Naive thymus-derived CD8-positive, alpha-beta T cell (primary cell): Measurements from ENCODE around the gene CCNY. TPM values are rescaled to one million over a fixed set of nuclear protein-coding genes. Genes with fewer than 3 reads are reported as not detected.
A peak's percentile ranks its signal among the peaks of the same experiment; 100 is the strongest.
"Not testable (repeated sequence)": the region's sequence is repeated elsewhere in the genome, so short reads cannot be mapped to it uniquely, and the experiment has no call there.

Source experiments
- ATAC-seq, 2 donors: fragments of 150-1000 bp; cut with Tn5 transposase in 1 of 2; sonication (Bioruptor Pico), chemical (Tn5 transposase) in 1 of 2; 1 replicate in 1 of 2; 2 replicates in 1 of 2; pipeline ENCODE4 v1.10.0; 2021; ENCODE audit warnings: mild to moderate bottlenecking in 2 of 2, moderate library complexity in 2 of 2
- POLR2A ChIA-PET: fragments of 350-600 bp; sonication (Branson Sonifier 250); formaldehyde crosslinking; loops from one replicate; lab custom pipeline; 2021; ENCODE audit warnings: antibody characterized with exemption; lab: Charles Lee
- DNase-seq, 10 donors: peaks; one replicate each; pipeline versions ENCODE4 v3.0.0 to v3.0.0-alpha.2; 2020 to 2022
- H3K27ac Mint-ChIP-seq, 10 donors: one replicate each; pipeline ENCODE4 v1.8.0; 2020 to 2022; ENCODE audit warnings: mild to moderate bottlenecking in 10 of 10, mixed read lengths in 10 of 10, moderate library complexity in 4 of 10, inconsistent platforms in 1 of 10
- H3K27me3 Mint-ChIP-seq, 5 donors: one replicate each; pipeline ENCODE4 v1.8.0; 2021 to 2022; ENCODE audit warnings: mixed read lengths in 5 of 5
- H3K36me3 Mint-ChIP-seq, 3 donors: one replicate each; pipeline ENCODE4 v1.8.0; 2020 to 2022; ENCODE audit warnings: mixed read lengths in 3 of 3, mild to moderate bottlenecking in 2 of 3, inconsistent platforms in 1 of 3
- H3K4me1 Mint-ChIP-seq, 4 donors: one replicate each; pipeline ENCODE4 v1.8.0; 2021 to 2022; ENCODE audit warnings: mixed read lengths in 4 of 4
- H3K4me3 Mint-ChIP-seq, 10 donors: one replicate each; pipeline ENCODE4 v1.8.0; 2020 to 2022; ENCODE audit warnings: mild to moderate bottlenecking in 10 of 10, mixed read lengths in 10 of 10, moderate library complexity in 6 of 10, inconsistent platforms in 1 of 10
- H3K9me3 Mint-ChIP-seq, 9 donors: one replicate each; pipeline ENCODE4 v1.8.0; 2020 to 2022; ENCODE audit warnings: mixed read lengths in 9 of 9, mild to moderate bottlenecking in 3 of 9, inconsistent platforms in 1 of 9, moderate library complexity in 1 of 9
- polyA plus RNA-seq, 3 donors: library from polyadenylated mRNA; unstranded; fragments of 300-500 nt; fragmentation: Illumina TruSeq; gene quantifications; one replicate each; pipeline ENCODE4 v1.2.3, GENCODE V29; 2021
- total RNA-seq, 8 experiments: library from RNA in 2 of 8; stranded (reverse) in 2 of 8; gene quantifications; one replicate each; pipeline ENCODE4 v1.2.3 and lab custom pipeline; 2021 to 2026

The CCNY gene
- total and polyA plus RNA-seq, 5 experiments from 2014 or later = 11.0 to 78.6 (median 25.5) TPM

- POLR2A ChIA-PET = no interaction called here
- H3K27me3 Mint-ChIP-seq = no peaks in the 10 kb centered on the region
- H3K36me3 Mint-ChIP-seq = no peaks in the 10 kb centered on the region
- no peak overlapping the region for H3K4me3 Mint-ChIP-seq
- peaks cover 41 to 51% (median 45%) of the 10 kb centered on the region in 4 donors for H3K4me1 Mint-ChIP-seq
- H3K9me3 Mint-ChIP-seq = no peaks in the 10 kb centered on the region
- ATAC-seq = no peak
- peak overlapping the region in 4 of 10 donors; percentile 2 to 69 (median 45) for H3K27ac Mint-ChIP-seq
- no peak for DNase-seq
Measured at GRCh38 chr10:35417795-35418194, 81.5 kb downstream of the CCNY start.

GRCh38 chr10:35418580-35418979, 82.3 kb downstream of the CCNY start:
- Mint-ChIP-seq H3K4me3 (peak overlapping the region in 2 of 10 donors; percentile 10 to 28), H3K27ac (peak overlapping the region in 3 of 10 donors; percentile 35 to 73 (median 35)), H3K4me1 (peaks cover 44 to 51% (median 45%) of the 10 kb centered on the region in 4 donors)
- H3K36me3 Mint-ChIP-seq, H3K27me3 Mint-ChIP-seq, H3K9me3 Mint-ChIP-seq, DNase-seq, POLR2A ChIA-PET, ATAC-seq: not testable (repeated sequence)

GRCh38 chr10:35420044-35420443, 83.7 kb downstream of the CCNY start:
- peak overlapping the region in 3 of 10 donors; percentile 17 to 73 (median 20) for H3K27ac Mint-ChIP-seq
- POLR2A ChIA-PET = no interaction called here
- peaks cover 47 to 54% (median 51%) of the 10 kb centered on the region in 4 donors for H3K4me1 Mint-ChIP-seq

GRCh38 chr10:35420827-35421552, 84.7 kb downstream of the CCNY start:
- peaks cover 0 to 12% (median 0%) of the 10 kb centered on the region in 3 donors for H3K36me3 Mint-ChIP-seq
- H3K27me3 Mint-ChIP-seq = no peaks in the 10 kb centered on the region
- H3K4me3 Mint-ChIP-seq = peak overlapping the region in 1 of 10 donors; percentile 34
- DNase-seq (no peak), ATAC-seq (no peak)
- peak overlapping the region in 2 of 10 donors; percentile 22 to 47 for H3K27ac Mint-ChIP-seq
- H3K4me1 Mint-ChIP-seq = peaks cover 44 to 64% (median 61%) of the 10 kb centered on the region in 4 donors
- no peaks in the 10 kb centered on the region for H3K9me3 Mint-ChIP-seq
- POLR2A ChIA-PET = no interaction called here

More at GRCh38 chr10:35420044-35420443, 83.7 kb downstream of the CCNY start:
- no peaks in the 10 kb centered on the region for H3K27me3 Mint-ChIP-seq
- H3K4me3 Mint-ChIP-seq = no peak overlapping the region
- peaks cover 0 to 11% (median 0%) of the 10 kb centered on the region in 3 donors for H3K36me3 Mint-ChIP-seq
- ATAC-seq (no peak), DNase-seq (no peak)
- no peaks in the 10 kb centered on the region for H3K9me3 Mint-ChIP-seq

GRCh38 chr10:35421553-35422178, 85.4 kb downstream of the CCNY start:
- peaks cover 0 to 14% (median 0%) of the 10 kb centered on the region in 3 donors for H3K36me3 Mint-ChIP-seq
- peak overlapping the region in 2 of 10 donors; percentile 7 to 47 for H3K27ac Mint-ChIP-seq
- no peaks in the 10 kb centered on the region for H3K27me3 Mint-ChIP-seq
- peak overlapping the region in 1 of 10 donors; percentile 34 for H3K4me3 Mint-ChIP-seq
- ATAC-seq (no peak), DNase-seq (no peak)
- no peaks in the 10 kb centered on the region for H3K9me3 Mint-ChIP-seq
- H3K4me1 Mint-ChIP-seq = peaks cover 44 to 71% (median 66%) of the 10 kb centered on the region in 4 donors
- POLR2A ChIA-PET = no interaction called here

- peaks cover 46 to 76% (median 72%) of the 10 kb centered on the region in 4 donors for H3K4me1 Mint-ChIP-seq
- DNase-seq (no peak), ATAC-seq (no peak)
- peak overlapping the region in 2 of 10 donors; percentile 24 to 76 for H3K27ac Mint-ChIP-seq
- H3K27me3 Mint-ChIP-seq = no peaks in the 10 kb centered on the region
- H3K9me3 Mint-ChIP-seq = no peaks in the 10 kb centered on the region
- H3K36me3 Mint-ChIP-seq = peaks cover 0 to 14% (median 0%) of the 10 kb centered on the region in 3 donors
- no peak overlapping the region for H3K4me3 Mint-ChIP-seq
- POLR2A ChIA-PET = no interaction called here
Measured at GRCh38 chr10:35422228-35422627, 85.9 kb downstream of the CCNY start.

- peaks cover 50 to 81% (median 77%) of the 10 kb centered on the region in 4 donors for H3K4me1 Mint-ChIP-seq
- no peak for ATAC-seq
- POLR2A ChIA-PET = no interaction called here
Measured at GRCh38 chr10:35423505-35424306, 87.4 kb downstream of the CCNY start.

GRCh38 chr10:35424680-35425285, 88.5 kb downstream of the CCNY start:
- H3K9me3 Mint-ChIP-seq = peaks cover 0 to 4% (median 0%) of the 10 kb centered on the region in 9 donors
- H3K4me1 Mint-ChIP-seq = peaks cover 46 to 75% (median 70%) of the 10 kb centered on the region in 4 donors

More at GRCh38 chr10:35423505-35424306, 87.4 kb downstream of the CCNY start:
- Mint-ChIP-seq H3K4me3 (no peak overlapping the region), H3K27ac (peak overlapping the region in 2 of 10 donors; percentile 47 to 75), H3K9me3 (peaks cover 0 to 4% (median 0%) of the 10 kb centered on the region in 9 donors), H3K27me3 (no peaks in the 10 kb centered on the region), H3K36me3 (peaks cover 6 to 14% (median 8%) of the 10 kb centered on the region in 3 donors)
- no peak for DNase-seq

GRCh38 chr10:35425595-35425994, 89.3 kb downstream of the CCNY start:
- Mint-ChIP-seq H3K9me3 (peaks cover 0 to 4% (median 0%) of the 10 kb centered on the region in 9 donors), H3K27ac (peak overlapping the region in 6 of 10 donors; percentile 4 to 76 (median 49))
- POLR2A ChIA-PET = no interaction called here

More at GRCh38 chr10:35424680-35425285, 88.5 kb downstream of the CCNY start:
- POLR2A ChIA-PET = no interaction called here
- ATAC-seq = no peak
- Mint-ChIP-seq H3K27ac (peak overlapping the region in 5 of 10 donors; percentile 6 to 58 (median 40)), H3K27me3 (no peaks in the 10 kb centered on the region), H3K4me3 (no peak overlapping the region), H3K36me3 (peaks cover 6 to 14% (median 8%) of the 10 kb centered on the region in 3 donors)
- DNase-seq = no peak

GRCh38 chr10:35426657-35427056, 90.3 kb downstream of the CCNY start:
- Mint-ChIP-seq H3K27me3 (no peaks in the 10 kb centered on the region), H3K9me3 (peaks cover 0 to 4% (median 0%) of the 10 kb centered on the region in 9 donors), H3K27ac (peak overlapping the region in 5 of 10 donors; percentile 3 to 69 (median 53)), H3K4me1 (peaks cover 39 to 64% (median 59%) of the 10 kb centered on the region in 4 donors), H3K4me3 (no peak overlapping the region), H3K36me3 (peaks cover 6 to 17% (median 8%) of the 10 kb centered on the region in 3 donors)
- DNase-seq (no peak), ATAC-seq (no peak)
- POLR2A ChIA-PET = no interaction called here

More at GRCh38 chr10:35425595-35425994, 89.3 kb downstream of the CCNY start:
- no peak for ATAC-seq
- Mint-ChIP-seq H3K4me3 (no peak overlapping the region), H3K36me3 (peaks cover 6 to 14% (median 8%) of the 10 kb centered on the region in 3 donors), H3K4me1 (peaks cover 43 to 70% (median 64%) of the 10 kb centered on the region in 4 donors), H3K27me3 (no peaks in the 10 kb centered on the region)
- no peak for DNase-seq

GRCh38 chr10:35427543-35427942, 91.2 kb downstream of the CCNY start:
- DNase-seq (no peak), ATAC-seq (no peak)
- peak overlapping the region in 1 of 10 donors; percentile 18 for H3K4me3 Mint-ChIP-seq
- H3K27ac Mint-ChIP-seq = peak overlapping the region in 4 of 10 donors; percentile 5 to 69 (median 64)
- POLR2A ChIA-PET = no interaction called here
- H3K9me3 Mint-ChIP-seq = peaks cover 0 to 4% (median 0%) of the 10 kb centered on the region in 9 donors
- no peaks in the 10 kb centered on the region for H3K27me3 Mint-ChIP-seq
- peaks cover 6 to 17% (median 11%) of the 10 kb centered on the region in 3 donors for H3K36me3 Mint-ChIP-seq
- H3K4me1 Mint-ChIP-seq = peaks cover 39 to 65% (median 61%) of the 10 kb centered on the region in 4 donors
